HepG2 (cell line): ENCODE data around the gene ZNF185. TPM values are rescaled to one million over a fixed set of nuclear protein-coding genes. Genes with fewer than 3 reads are reported as not detected.

ENCODE experiments used
- GABPB1 ChIP-seq: IDR thresholded peaks from 2 replicates; pipeline ENCODE4 v1.6.1; 2016; ENCODE audit warnings: mild to moderate bottlenecking, missing genetic modification reagents, moderate library complexity, missing compliant biosample characterization
- GATAD2A ChIP-seq: IDR thresholded peaks from 2 replicates; pipeline ENCODE4 v1.6.1; 2016
- PAWR ChIP-seq: sonication (generic); formaldehyde crosslinking; IDR thresholded peaks from 2 replicates; pipeline ENCODE4 v1.4.0; 2020; ENCODE audit warnings: missing genetic modification reagents, mild to moderate bottlenecking, borderline replicate concordance
- REST ChIP-seq, 2 experiments: IDR thresholded peaks; 2 replicates each; pipeline ENCODE4 v1.6.1; 2011 to 2012; ENCODE audit warnings: low read length in 2 of 2, borderline replicate concordance in 1 of 2, low read depth in 1 of 2, mild to moderate bottlenecking in 1 of 2, moderate library complexity in 1 of 2
- SMARCC2 ChIP-seq: fragments of 450-650 bp; IDR thresholded peaks from 2 replicates; pipeline ENCODE4 v1.6.1; 2017; ENCODE audit warnings: antibody characterized with exemption, mild to moderate bottlenecking
- YEATS2 ChIP-seq: sonication (generic); formaldehyde crosslinking; IDR thresholded peaks from 2 replicates; pipeline ENCODE4 v1.4.0; 2020; ENCODE audit warnings: missing genetic modification reagents, borderline replicate concordance
- ZHX1 ChIP-seq: sonication (generic); formaldehyde crosslinking; IDR thresholded peaks from 2 replicates; pipeline ENCODE4 v1.8.1; 2022; ENCODE audit warnings: low read depth, mild to moderate bottlenecking, missing genetic modification reagents
- ZSCAN20 ChIP-seq: sonication (generic); formaldehyde crosslinking; IDR thresholded peaks from 2 replicates; pipeline ENCODE4 v1.4.0; 2020; ENCODE audit warnings: missing genetic modification reagents, mild to moderate bottlenecking, borderline replicate concordance
- polyA plus RNA-seq, 8 experiments: library from polyadenylated mRNA; depleted of rRNA in 3 of 8; stranded (reverse) in 7 of 8; unstranded in 1 of 8; fragments of >200 nt; fragmentation: Illumina TruSeq in 4 of 8; extraction: Trizol in 4 of 8; gene quantifications; 2 replicates each; pipeline versions ENCODE4 v1.2.1 to v1.2.3, GENCODE V29; 2011 to 2016; ENCODE audit warnings: low read depth in 4 of 8, missing spikeins in 1 of 8, mixed read lengths in 1 of 8; ENCODE audit not compliant: insufficient read depth in 1 of 8
- total RNA-seq, 5 experiments: library from RNA; depleted of rRNA; stranded (reverse); fragments of >200 nt; fragmentation: Illumina TruSeq; extraction: Trizol; gene quantifications; 2 replicates each; pipeline ENCODE4 v1.2.3, GENCODE V29; 2016; ENCODE audit warnings: low read depth in 1 of 5
- TF ChIP-seq, protein P1 (sequence below): IDR thresholded peaks from 2 replicates; pipeline ENCODE4 v1.6.1; 2016; ENCODE audit warnings: low read depth, missing genetic modification reagents, missing compliant biosample characterization
- TF ChIP-seq, protein P2 (sequence below): IDR thresholded peaks from 2 replicates; pipeline ENCODE4 v1.6.1; 2016; ENCODE audit warnings: missing compliant biosample characterization, missing genetic modification reagents, borderline replicate concordance
- TF ChIP-seq, protein P3 (sequence below): sonication (generic); formaldehyde crosslinking; IDR thresholded peaks from 2 replicates; pipeline ENCODE4 v1.4.0; 2020; ENCODE audit warnings: missing genetic modification reagents

ZNF185 gene
- total and polyA plus RNA-seq, 2 of the 13 experiments (the other 11 are each of a cell fraction or from before 2014, with no cell fraction given): 1.6 to 3.4 TPM

DNA sequence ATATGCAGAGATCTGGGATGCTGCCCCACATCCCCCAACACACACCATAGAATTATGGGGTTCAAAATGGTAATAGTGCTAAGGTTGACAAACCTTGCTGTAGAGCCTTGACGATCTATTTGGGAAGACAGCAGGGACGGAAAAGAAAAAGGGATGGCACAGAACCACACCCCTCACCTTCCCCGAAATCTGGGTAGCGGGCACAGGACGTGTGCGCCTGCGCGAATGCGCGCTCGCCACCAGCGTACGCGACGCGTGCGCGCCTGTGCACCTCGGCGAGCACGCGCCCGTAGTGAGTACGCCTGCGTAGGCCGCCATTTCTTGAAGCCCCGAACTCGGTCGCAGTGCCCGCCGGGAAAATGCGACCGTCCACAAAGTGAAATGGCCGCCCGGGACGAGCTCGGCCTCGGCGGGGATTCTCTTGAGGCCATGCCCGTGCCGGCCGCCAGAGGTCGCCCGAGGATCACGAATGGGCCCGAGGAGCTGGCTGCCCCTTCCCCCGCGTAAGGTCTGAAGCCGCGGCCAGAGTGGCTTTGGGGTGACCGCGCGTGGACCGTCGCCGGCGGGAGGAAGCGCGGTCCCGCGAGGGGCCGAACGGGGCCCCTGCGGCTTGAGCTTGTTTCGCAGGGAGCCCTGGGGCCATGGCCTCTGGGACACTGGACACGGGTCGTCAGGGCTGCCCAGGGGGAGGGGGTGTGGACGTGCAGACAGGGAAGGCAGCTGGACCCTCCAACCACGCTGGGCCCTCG lies 43.6 kb downstream of the ZNF185 start (continued):
- TF ChIP-seq, protein P1, sequence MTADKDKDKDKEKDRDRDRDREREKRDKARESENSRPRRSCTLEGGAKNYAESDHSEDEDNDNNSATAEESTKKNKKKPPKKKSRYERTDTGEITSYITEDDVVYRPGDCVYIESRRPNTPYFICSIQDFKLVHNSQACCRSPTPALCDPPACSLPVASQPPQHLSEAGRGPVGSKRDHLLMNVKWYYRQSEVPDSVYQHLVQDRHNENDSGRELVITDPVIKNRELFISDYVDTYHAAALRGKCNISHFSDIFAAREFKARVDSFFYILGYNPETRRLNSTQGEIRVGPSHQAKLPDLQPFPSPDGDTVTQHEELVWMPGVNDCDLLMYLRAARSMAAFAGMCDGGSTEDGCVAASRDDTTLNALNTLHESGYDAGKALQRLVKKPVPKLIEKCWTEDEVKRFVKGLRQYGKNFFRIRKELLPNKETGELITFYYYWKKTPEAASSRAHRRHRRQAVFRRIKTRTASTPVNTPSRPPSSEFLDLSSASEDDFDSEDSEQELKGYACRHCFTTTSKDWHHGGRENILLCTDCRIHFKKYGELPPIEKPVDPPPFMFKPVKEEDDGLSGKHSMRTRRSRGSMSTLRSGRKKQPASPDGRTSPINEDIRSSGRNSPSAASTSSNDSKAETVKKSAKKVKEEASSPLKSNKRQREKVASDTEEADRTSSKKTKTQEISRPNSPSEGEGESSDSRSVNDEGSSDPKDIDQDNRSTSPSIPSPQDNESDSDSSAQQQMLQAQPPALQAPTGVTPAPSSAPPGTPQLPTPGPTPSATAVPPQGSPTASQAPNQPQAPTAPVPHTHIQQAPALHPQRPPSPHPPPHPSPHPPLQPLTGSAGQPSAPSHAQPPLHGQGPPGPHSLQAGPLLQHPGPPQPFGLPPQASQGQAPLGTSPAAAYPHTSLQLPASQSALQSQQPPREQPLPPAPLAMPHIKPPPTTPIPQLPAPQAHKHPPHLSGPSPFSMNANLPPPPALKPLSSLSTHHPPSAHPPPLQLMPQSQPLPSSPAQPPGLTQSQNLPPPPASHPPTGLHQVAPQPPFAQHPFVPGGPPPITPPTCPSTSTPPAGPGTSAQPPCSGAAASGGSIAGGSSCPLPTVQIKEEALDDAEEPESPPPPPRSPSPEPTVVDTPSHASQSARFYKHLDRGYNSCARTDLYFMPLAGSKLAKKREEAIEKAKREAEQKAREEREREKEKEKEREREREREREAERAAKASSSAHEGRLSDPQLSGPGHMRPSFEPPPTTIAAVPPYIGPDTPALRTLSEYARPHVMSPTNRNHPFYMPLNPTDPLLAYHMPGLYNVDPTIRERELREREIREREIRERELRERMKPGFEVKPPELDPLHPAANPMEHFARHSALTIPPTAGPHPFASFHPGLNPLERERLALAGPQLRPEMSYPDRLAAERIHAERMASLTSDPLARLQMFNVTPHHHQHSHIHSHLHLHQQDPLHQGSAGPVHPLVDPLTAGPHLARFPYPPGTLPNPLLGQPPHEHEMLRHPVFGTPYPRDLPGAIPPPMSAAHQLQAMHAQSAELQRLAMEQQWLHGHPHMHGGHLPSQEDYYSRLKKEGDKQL: no peak
- TF ChIP-seq ZHX1 (peak; percentile 62; the same call in 1 of the 2 replicates), SMARCC2 (no peak), GATAD2A (CRISPR knock-in tag) (0 out of 2 replicates have a peak, but pooled peaks have one; percentile 20), ZSCAN20 (CRISPR knock-in tag) (no peak), GABPB1 (peak; percentile 68; the same call in 1 of the 2 replicates), REST (IDR thresholded peaks at IDR 0.05; ENCODE audit: borderline replicate concordance in 1 of 2, low read depth in 1 of 2, low read length in 2 of 2) (no peak), YEATS2 (CRISPR knock-in tag) (peak; percentile 48; the same call in 1 of the 2 replicates), PAWR (CRISPR knock-in tag) (no peak)
- TF ChIP-seq, protein P2, sequence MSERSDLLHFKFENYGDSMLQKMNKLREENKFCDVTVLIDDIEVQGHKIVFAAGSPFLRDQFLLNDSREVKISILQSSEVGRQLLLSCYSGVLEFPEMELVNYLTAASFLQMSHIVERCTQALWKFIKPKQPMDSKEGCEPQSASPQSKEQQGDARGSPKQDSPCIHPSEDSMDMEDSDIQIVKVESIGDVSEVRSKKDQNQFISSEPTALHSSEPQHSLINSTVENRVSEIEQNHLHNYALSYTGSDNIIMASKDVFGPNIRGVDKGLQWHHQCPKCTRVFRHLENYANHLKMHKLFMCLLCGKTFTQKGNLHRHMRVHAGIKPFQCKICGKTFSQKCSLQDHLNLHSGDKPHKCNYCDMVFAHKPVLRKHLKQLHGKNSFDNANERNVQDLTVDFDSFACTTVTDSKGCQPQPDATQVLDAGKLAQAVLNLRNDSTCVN (CRISPR knock-in tag): no peak
- TF ChIP-seq, protein P3, sequence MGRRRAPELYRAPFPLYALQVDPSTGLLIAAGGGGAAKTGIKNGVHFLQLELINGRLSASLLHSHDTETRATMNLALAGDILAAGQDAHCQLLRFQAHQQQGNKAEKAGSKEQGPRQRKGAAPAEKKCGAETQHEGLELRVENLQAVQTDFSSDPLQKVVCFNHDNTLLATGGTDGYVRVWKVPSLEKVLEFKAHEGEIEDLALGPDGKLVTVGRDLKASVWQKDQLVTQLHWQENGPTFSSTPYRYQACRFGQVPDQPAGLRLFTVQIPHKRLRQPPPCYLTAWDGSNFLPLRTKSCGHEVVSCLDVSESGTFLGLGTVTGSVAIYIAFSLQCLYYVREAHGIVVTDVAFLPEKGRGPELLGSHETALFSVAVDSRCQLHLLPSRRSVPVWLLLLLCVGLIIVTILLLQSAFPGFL: no peak
